Adrenal gland (tissue), 12 donors: ENCODE data around the gene CPXM2. TPM values are rescaled to one million over a fixed set of nuclear protein-coding genes. Genes with fewer than 3 reads are reported as not detected.

ENCODE experiments used
- DNase-seq, 7 donors: peaks; one replicate each; pipeline ENCODE4 v3.0.0-alpha.2; 2019 to 2020
- H3K27ac ChIP-seq, 5 donors: fragments of 200-600 bp; sonication (generic) in 4 of 5; 1 replicate in 3 of 5; 2 replicates in 2 of 5; pipeline versions ENCODE4 v1.5.1 to v1.8.0; 2016 to 2020; ENCODE audit warnings: mild to moderate bottlenecking in 1 of 5
- H3K27me3 ChIP-seq: fragments of 200-600 bp; 2 replicates; pipeline ENCODE4 v1.8.0; 2021
- H3K36me3 ChIP-seq, 2 donors: fragments of 200-600 bp; replicated peaks in 1 of 2; 1 replicate in 1 of 2; 2 replicates in 1 of 2; pipeline versions ENCODE4 v1.5.1 to v1.8.0; 2018 to 2022
- H3K4me1 ChIP-seq, 2 donors: fragments of 200-600 bp; replicated peaks in 1 of 2; 1 replicate in 1 of 2; 2 replicates in 1 of 2; pipeline versions ENCODE4 v1.5.1 to v1.8.0; 2018 to 2021
- H3K4me3 ChIP-seq, 4 donors: fragments of 200-600 bp; sonication (generic) in 3 of 4; one replicate each; pipeline ENCODE4 v1.5.1; 2016 to 2018
- H3K9me3 ChIP-seq, 3 donors: fragments of 200-600 bp; sonication (generic) in 1 of 3; replicated peaks in 1 of 3; 1 replicate in 2 of 3; 2 replicates in 1 of 3; pipeline versions ENCODE4 v1.5.1 to v1.8.0; 2016 to 2021
- CTCF ChIP-seq, 6 experiments: fragments of 450-650 bp in 4 of 6; fragments of 200-600 bp in 2 of 6; sonication (generic) in 1 of 6; IDR thresholded peaks; 1 replicate in 5 of 6; 2 replicates in 1 of 6; pipeline versions ENCODE4 v1.5.1 to v1.8.0; 2016 to 2021; ENCODE audit warnings: antibody characterized with exemption in 6 of 6, mild to moderate bottlenecking in 2 of 6, moderate library complexity in 1 of 6
- POLR2A ChIP-seq, 2 donors: fragments of 450-650 bp; IDR thresholded peaks; one replicate each; pipeline ENCODE4 v1.6.1; 2017; ENCODE audit warnings: antibody characterized with exemption in 2 of 2, mild to moderate bottlenecking in 2 of 2, moderate library complexity in 1 of 2
- WGBS, 4 donors: extraction: QIAGEN DNeasy Blood & Tissue Kit in 2 of 4; methylation state at CpG; one replicate each; pipeline versions ENCODE4 v1.1.5 to v1.1.7; 2013 to 2017; 5-methylcytosine and 5-hydroxymethylcytosine counted together
- intact Hi-C, 2 donors: fragments of 100-400 bp; cut with DNase I; formaldehyde crosslinking; loops; one replicate each; pipeline versions ENCODE4 v1.14.1 to v1.15.0; 2022 to 2023
- polyA plus RNA-seq, 3 donors: library from polyadenylated mRNA; stranded (reverse); fragments of 200-250 nt in 2 of 3; fragments of 350-450 nt in 1 of 3; fragmentation: Illumina TruSeq in 1 of 3; extraction: RNeasy Lipid Tissue Mini Kit (QIAGEN cat#74804) in 1 of 3; gene quantifications; one replicate each; pipeline ENCODE4 v1.2.3, GENCODE V29; 2013 to 2014
- total RNA-seq, 9 donors: library from RNA; depleted of rRNA in 4 of 9; stranded (reverse); fragments of >200 nt in 4 of 9; fragments of 120-200 nt in 1 of 9; fragmentation: NEBNext Ultra II Directional in 1 of 9; extraction: Animal tissue kit (Norgen Biotek cat#: 25700) in 1 of 9; gene quantifications; one replicate each; pipeline versions ENCODE4 v1.1.0 to v1.2.4, GENCODE V29; 2013 to 2023
- donor health status: healthy with polysubstance abuse.
- donor health status: Bipolar disorder and iron deficiency.
- donor health status: DM: yes; HTN: yes; CAD: no.
- donor health status: DM: no; HTN: no; CAD: no.
- donor health status: DM: no; HTN: no; CAD: no.
- donor health status: DM: yes; HTN: yes; CAD: no.

Gene CPXM2
- total and polyA plus RNA-seq, 12 donors, result 0.17 to 10.8 (median 4.3) TPM

- intact Hi-C loops, result no loop called here
- WGBS, 4 donors, result 50 to 93% (median 75%) methylated on average over 2 of the region's 2 CpGs
- Histone ChIP-seq H3K9me3 (no peaks in the 10 kb centered on the region), H3K27ac (no peak overlapping the region), H3K27me3 (peaks cover 5% of the 10 kb centered on the region), H3K36me3 (no peaks in the 10 kb centered on the region), H3K4me1 (no peaks in the 10 kb centered on the region), H3K4me3 (no peak overlapping the region)
- DNase-seq, result no peak
- TF ChIP-seq CTCF (IDR thresholded peaks at IDR 0.05) (no peak), POLR2A (IDR thresholded peaks at IDR 0.05) (no peak)
Observed at GRCh38 chr10:123928427-123928826, 36.8 kb upstream of the CPXM2 start.

GRCh38 chr10:123926401-123927264, 35.0 kb upstream of the CPXM2 start:
- TF ChIP-seq POLR2A (IDR thresholded peaks at IDR 0.05), result no peak
- no peak for TF ChIP-seq CTCF (IDR thresholded peaks at IDR 0.05)
- H3K27ac ChIP-seq, result no peak overlapping the region
- H3K9me3 ChIP-seq, result no peaks in the 10 kb centered on the region
- 35 to 64% (median 52%) methylated on average over 7 of the region's 7 CpGs for whole genome bisulfite sequencing, 4 donors
- H3K36me3 ChIP-seq, result no peaks in the 10 kb centered on the region
- H3K4me1 ChIP-seq, result no peaks in the 10 kb centered on the region
- no peak overlapping the region for H3K4me3 ChIP-seq
- peaks cover 5% of the 10 kb centered on the region for H3K27me3 ChIP-seq
- DNase-seq, result no peak
- intact Hi-C loops, result no loop called here

GRCh38 chr10:123922126-123922525, 30.5 kb upstream of the CPXM2 start:
- H3K4me3 ChIP-seq, result no peak overlapping the region
- intact Hi-C loops, result no loop called here
- peaks cover 2% of the 10 kb centered on the region for H3K27me3 ChIP-seq
- TF ChIP-seq POLR2A (IDR thresholded peaks at IDR 0.05) (no peak), CTCF (IDR thresholded peaks at IDR 0.05) (no peak)
- no peak for DNase-seq
- no peaks in the 10 kb centered on the region for H3K36me3 ChIP-seq
- H3K9me3 ChIP-seq, result no peaks in the 10 kb centered on the region
- H3K27ac ChIP-seq, result no peak overlapping the region
- H3K4me1 ChIP-seq, result no peaks in the 10 kb centered on the region
- WGBS, 4 donors, result 54 to 71% (median 63%) methylated on average over 2 of the region's 2 CpGs

- TF ChIP-seq CTCF (IDR thresholded peaks at IDR 0.05) (no peak), POLR2A (IDR thresholded peaks at IDR 0.05) (no peak)
- H3K27me3 ChIP-seq, result peaks cover 2% of the 10 kb centered on the region
- no peak for DNase-seq
- WGBS, 4 donors, result 60 to 77% (median 62%) methylated on average over 3 of the region's 3 CpGs
- H3K36me3 ChIP-seq, result no peaks in the 10 kb centered on the region
- H3K4me3 ChIP-seq, result no peak overlapping the region
- peaks cover 0 to 12% of the 10 kb centered on the region in 2 donors for H3K4me1 ChIP-seq
- no peaks in the 10 kb centered on the region for H3K9me3 ChIP-seq
- intact Hi-C loops, result no loop called here
- no peak overlapping the region for H3K27ac ChIP-seq
Observed at GRCh38 chr10:123916775-123917174, 25.2 kb upstream of the CPXM2 start.
